WTC11 (cell line): ENCODE results near the gene PDE6G. TPM values are rescaled to one million over a fixed set of nuclear protein-coding genes. Genes with fewer than 3 reads are reported as not detected.

ENCODE experiments used
- ATAC-seq: fragments of 200-7000 bp; cut with Tn5 transposase; 2 replicates; pipeline ENCODE4 v1.10.0; 2021; ENCODE audit warnings: mild to moderate bottlenecking, moderate library complexity
- CTCF ChIA-PET: fragments of 300-600 bp; sonication (Branson Sonifier 250); formaldehyde crosslinking; loops from one replicate; lab custom pipeline; 2021; ENCODE audit warnings: antibody characterized with exemption; lab: Charles Lee
- POLR2A ChIA-PET: fragments of 350-600 bp; sonication (Branson Sonifier 250); formaldehyde crosslinking; loops from one replicate; lab custom pipeline; 2021; ENCODE audit warnings: antibody characterized with exemption; lab: Charles Lee
- DNase-seq: peaks from one replicate; pipeline ENCODE4 v3.0.0; 2021; ENCODE audit warnings: low spot score
- H3K27ac Mint-ChIP-seq: 2 replicates; pipeline ENCODE4 v1.8.0; 2021; ENCODE audit warnings: mixed read lengths
- H3K27me3 Mint-ChIP-seq: 2 replicates; pipeline ENCODE4 v1.8.0; 2021; ENCODE audit warnings: low read depth, mild to moderate bottlenecking, moderate library complexity, mixed read lengths
- H3K36me3 Mint-ChIP-seq: 2 replicates; pipeline ENCODE4 v1.8.0; 2021; ENCODE audit warnings: mixed read lengths
- H3K4me1 Mint-ChIP-seq: 2 replicates; pipeline ENCODE4 v1.8.0; 2022; ENCODE audit warnings: mixed read lengths
- H3K4me3 Mint-ChIP-seq: 2 replicates; pipeline ENCODE4 v1.8.0; 2021; ENCODE audit warnings: mild to moderate bottlenecking, moderate library complexity, mixed read lengths
- H3K9me3 Mint-ChIP-seq: 2 replicates; pipeline ENCODE4 v1.8.0; 2021; ENCODE audit warnings: mixed read lengths
- E2F5 ChIP-seq: sonication (generic); formaldehyde crosslinking; IDR thresholded peaks from 2 replicates; pipeline ENCODE4 v1.8.1; 2022; ENCODE audit warnings: mild to moderate bottlenecking, moderate library complexity, missing genetic modification reagents
- ELF4 ChIP-seq: sonication (generic); formaldehyde crosslinking; IDR thresholded peaks from 2 replicates; pipeline ENCODE4 v1.8.1; 2022; ENCODE audit warnings: low read depth, mild to moderate bottlenecking, moderate library complexity, missing genetic modification reagents
- ESRRA ChIP-seq: sonication (generic); formaldehyde crosslinking; IDR thresholded peaks from 2 replicates; pipeline ENCODE4 v1.8.1; 2022; ENCODE audit warnings: mild to moderate bottlenecking, missing genetic modification reagents, borderline replicate concordance
- GRHL2 ChIP-seq: fragments of 250-450 bp; sonication (Bioruptor Pico); IDR thresholded peaks from 2 replicates; pipeline ENCODE4 v1.8.0; 2022; ENCODE audit warnings: mild to moderate bottlenecking, moderate library complexity; ENCODE audit not compliant: insufficient replicate concordance, severe bottlenecking
- GTF2I ChIP-seq: fragments of 250-450 bp; sonication (Bioruptor Pico); conservative IDR thresholded peaks from 2 replicates; pipeline ENCODE4 v1.4.0; 2021; ENCODE audit warnings: mild to moderate bottlenecking
- JUN ChIP-seq: sonication (generic); formaldehyde crosslinking; IDR thresholded peaks from 2 replicates; pipeline ENCODE4 v1.8.0; 2023; ENCODE audit warnings: mild to moderate bottlenecking, missing genetic modification reagents
- MXD4 ChIP-seq: fragments of 250-450 bp; sonication (Bioruptor Pico); IDR thresholded peaks from 2 replicates; pipeline ENCODE4 v1.8.0; 2021; ENCODE audit warnings: mild to moderate bottlenecking, moderate library complexity, borderline replicate concordance
- OVOL2 ChIP-seq: fragments of 250-450 bp; sonication (Bioruptor Pico); IDR thresholded peaks from 2 replicates; pipeline ENCODE4 v1.9.0; 2021; ENCODE audit warnings: mild to moderate bottlenecking, borderline replicate concordance
- RORB ChIP-seq: fragments of 250-450 bp; sonication (Bioruptor Pico); IDR thresholded peaks from 2 replicates; pipeline ENCODE4 v1.9.0; 2021; ENCODE audit warnings: mild to moderate bottlenecking
- STAT6 ChIP-seq: sonication (generic); formaldehyde crosslinking; conservative IDR thresholded peaks from 2 replicates; pipeline ENCODE4 v1.8.1; 2023; ENCODE audit warnings: mild to moderate bottlenecking, low read depth, missing genetic modification reagents, moderate library complexity
- TEAD4 ChIP-seq: sonication (generic); formaldehyde crosslinking; IDR thresholded peaks from 2 replicates; pipeline ENCODE4 v1.8.0; 2022; ENCODE audit warnings: mild to moderate bottlenecking, missing genetic modification reagents
- USF2 ChIP-seq: sonication (generic); formaldehyde crosslinking; IDR thresholded peaks from 2 replicates; pipeline ENCODE4 v1.8.1; 2023; ENCODE audit warnings: mild to moderate bottlenecking, missing genetic modification reagents, moderate library complexity
- ZNF121 ChIP-seq: sonication (generic); formaldehyde crosslinking; IDR thresholded peaks from 2 replicates; pipeline ENCODE4 v1.8.0; 2023; ENCODE audit warnings: missing genetic modification reagents
- ZNF138 ChIP-seq: sonication (generic); formaldehyde crosslinking; conservative IDR thresholded peaks from 2 replicates; pipeline ENCODE4 v1.8.1; 2022; ENCODE audit warnings: mild to moderate bottlenecking, moderate library complexity, missing genetic modification reagents
- ZNF232 ChIP-seq: sonication (generic); formaldehyde crosslinking; IDR thresholded peaks from 2 replicates; pipeline ENCODE4 v1.8.0; 2022; ENCODE audit warnings: mild to moderate bottlenecking, missing genetic modification reagents
- ZNF281 ChIP-seq: sonication (generic); formaldehyde crosslinking; IDR thresholded peaks from 2 replicates; pipeline ENCODE4 v1.8.0; 2023; ENCODE audit warnings: mild to moderate bottlenecking, missing genetic modification reagents
- ZNF416 ChIP-seq: fragments of 250-450 bp; sonication (Bioruptor Pico); IDR thresholded peaks from 2 replicates; pipeline ENCODE4 v1.9.0; 2021; ENCODE audit warnings: mild to moderate bottlenecking, inconsistent platforms
- ZNF423 ChIP-seq: fragments of 250-450 bp; sonication (Bioruptor Pico); IDR thresholded peaks from 2 replicates; pipeline ENCODE4 v2.1.2; 2022; ENCODE audit warnings: mild to moderate bottlenecking, moderate library complexity
- total RNA-seq: library from RNA; stranded (reverse); gene quantifications from 3 replicates; pipeline ENCODE4 v1.2.3, GENCODE V29; 2021
- TF ChIP-seq, protein P1 (sequence below): fragments of 250-450 bp; sonication (Bioruptor Pico); IDR thresholded peaks from 2 replicates; pipeline ENCODE4 v1.9.0; 2021; ENCODE audit warnings: mild to moderate bottlenecking, borderline replicate concordance
- TF ChIP-seq, protein P2 (sequence below): sonication (generic); formaldehyde crosslinking; IDR thresholded peaks from 2 replicates; pipeline ENCODE4 v1.8.1; 2022; ENCODE audit warnings: mild to moderate bottlenecking, missing genetic modification reagents, moderate library complexity, borderline replicate concordance

Gene PDE6G
- total RNA-seq, 1 experiment from 2014 or later: 4.4 TPM

DNA sequence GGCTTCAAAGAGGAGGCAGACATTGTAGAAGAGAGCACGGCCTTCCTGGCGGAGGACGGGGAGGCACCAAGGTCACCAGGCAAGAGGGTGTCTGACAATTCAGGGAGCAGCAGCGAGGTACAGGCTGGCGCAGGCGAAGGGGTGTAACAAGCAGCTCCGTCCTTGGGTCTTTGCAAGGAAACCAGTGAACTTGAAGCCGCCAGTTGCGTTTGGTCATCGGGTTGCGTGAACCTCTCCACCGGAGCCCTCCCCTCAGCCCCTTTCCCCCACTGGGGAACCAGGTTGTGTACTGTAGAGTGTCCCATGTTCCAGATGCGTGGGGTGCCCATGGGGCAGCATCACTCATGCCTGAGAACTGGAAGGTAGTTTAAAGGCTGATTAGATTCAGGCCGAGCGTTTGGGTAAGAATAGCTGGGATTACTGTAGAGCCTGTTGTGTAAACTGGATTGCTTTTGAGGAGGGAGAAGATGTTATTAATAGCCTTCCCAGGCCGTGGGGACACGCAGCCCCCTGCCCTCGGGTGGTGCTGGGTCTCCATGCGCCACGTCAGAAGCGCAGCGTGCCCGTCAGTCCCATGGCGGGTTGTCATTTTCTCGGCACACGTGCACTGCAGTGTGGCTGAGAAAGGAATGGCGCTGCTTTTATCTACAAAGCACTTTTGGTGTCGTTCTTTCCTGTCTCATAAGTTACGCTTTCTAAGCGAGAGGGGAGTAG, 49.3 kb upstream of the PDE6G start:
- TF ChIP-seq ZNF416: no peak
- no peak for TF ChIP-seq ZNF138 (CRISPR knock-in tag)
- TF ChIP-seq USF2 (CRISPR knock-in tag): no peak
- TF ChIP-seq ZNF121: no peak
- no peak for TF ChIP-seq ZNF423 (CRISPR knock-in tag)
- no peak for TF ChIP-seq MXD4 (CRISPR knock-in tag)
- no peak for TF ChIP-seq STAT6
- no peak for TF ChIP-seq JUN
- no peak for TF ChIP-seq ELF4 (CRISPR knock-in tag)
- TF ChIP-seq, protein P1, sequence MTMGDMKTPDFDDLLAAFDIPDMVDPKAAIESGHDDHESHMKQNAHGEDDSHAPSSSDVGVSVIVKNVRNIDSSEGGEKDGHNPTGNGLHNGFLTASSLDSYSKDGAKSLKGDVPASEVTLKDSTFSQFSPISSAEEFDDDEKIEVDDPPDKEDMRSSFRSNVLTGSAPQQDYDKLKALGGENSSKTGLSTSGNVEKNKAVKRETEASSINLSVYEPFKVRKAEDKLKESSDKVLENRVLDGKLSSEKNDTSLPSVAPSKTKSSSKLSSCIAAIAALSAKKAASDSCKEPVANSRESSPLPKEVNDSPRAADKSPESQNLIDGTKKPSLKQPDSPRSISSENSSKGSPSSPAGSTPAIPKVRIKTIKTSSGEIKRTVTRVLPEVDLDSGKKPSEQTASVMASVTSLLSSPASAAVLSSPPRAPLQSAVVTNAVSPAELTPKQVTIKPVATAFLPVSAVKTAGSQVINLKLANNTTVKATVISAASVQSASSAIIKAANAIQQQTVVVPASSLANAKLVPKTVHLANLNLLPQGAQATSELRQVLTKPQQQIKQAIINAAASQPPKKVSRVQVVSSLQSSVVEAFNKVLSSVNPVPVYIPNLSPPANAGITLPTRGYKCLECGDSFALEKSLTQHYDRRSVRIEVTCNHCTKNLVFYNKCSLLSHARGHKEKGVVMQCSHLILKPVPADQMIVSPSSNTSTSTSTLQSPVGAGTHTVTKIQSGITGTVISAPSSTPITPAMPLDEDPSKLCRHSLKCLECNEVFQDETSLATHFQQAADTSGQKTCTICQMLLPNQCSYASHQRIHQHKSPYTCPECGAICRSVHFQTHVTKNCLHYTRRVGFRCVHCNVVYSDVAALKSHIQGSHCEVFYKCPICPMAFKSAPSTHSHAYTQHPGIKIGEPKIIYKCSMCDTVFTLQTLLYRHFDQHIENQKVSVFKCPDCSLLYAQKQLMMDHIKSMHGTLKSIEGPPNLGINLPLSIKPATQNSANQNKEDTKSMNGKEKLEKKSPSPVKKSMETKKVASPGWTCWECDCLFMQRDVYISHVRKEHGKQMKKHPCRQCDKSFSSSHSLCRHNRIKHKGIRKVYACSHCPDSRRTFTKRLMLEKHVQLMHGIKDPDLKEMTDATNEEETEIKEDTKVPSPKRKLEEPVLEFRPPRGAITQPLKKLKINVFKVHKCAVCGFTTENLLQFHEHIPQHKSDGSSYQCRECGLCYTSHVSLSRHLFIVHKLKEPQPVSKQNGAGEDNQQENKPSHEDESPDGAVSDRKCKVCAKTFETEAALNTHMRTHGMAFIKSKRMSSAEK (CRISPR knock-in tag): no peak
- TF ChIP-seq TEAD4 (CRISPR knock-in tag): no peak
- TF ChIP-seq GRHL2: no peak
- TF ChIP-seq ZNF232: no peak
- TF ChIP-seq RORB (CRISPR knock-in tag): no peak
- no peak for TF ChIP-seq OVOL2 (CRISPR knock-in tag)
- no peak for TF ChIP-seq GTF2I (CRISPR knock-in tag)
- no peak for TF ChIP-seq E2F5
- TF ChIP-seq, protein P2, sequence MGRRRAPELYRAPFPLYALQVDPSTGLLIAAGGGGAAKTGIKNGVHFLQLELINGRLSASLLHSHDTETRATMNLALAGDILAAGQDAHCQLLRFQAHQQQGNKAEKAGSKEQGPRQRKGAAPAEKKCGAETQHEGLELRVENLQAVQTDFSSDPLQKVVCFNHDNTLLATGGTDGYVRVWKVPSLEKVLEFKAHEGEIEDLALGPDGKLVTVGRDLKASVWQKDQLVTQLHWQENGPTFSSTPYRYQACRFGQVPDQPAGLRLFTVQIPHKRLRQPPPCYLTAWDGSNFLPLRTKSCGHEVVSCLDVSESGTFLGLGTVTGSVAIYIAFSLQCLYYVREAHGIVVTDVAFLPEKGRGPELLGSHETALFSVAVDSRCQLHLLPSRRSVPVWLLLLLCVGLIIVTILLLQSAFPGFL (CRISPR knock-in tag): no peak
- TF ChIP-seq ESRRA (CRISPR knock-in tag): no peak
- TF ChIP-seq ZNF281: no peak
- ATAC-seq: no peak
- peak overlapping the region; percentile 91 for H3K27ac Mint-ChIP-seq
- H3K27me3 Mint-ChIP-seq: no peaks in the 10 kb centered on the region
- CTCF ChIA-PET: interaction anchor here (1.5 kb wide), 1 partner anchor 30 kb away, joined by 4 read pairs; no protein-coding TSS in a partner anchor
- H3K36me3 Mint-ChIP-seq: peaks cover 35% of the 10 kb centered on the region
- H3K9me3 Mint-ChIP-seq: no peaks in the 10 kb centered on the region
- peak overlapping the region; percentile 45; the same call in 1 of the 2 replicates for H3K4me3 Mint-ChIP-seq
- POLR2A ChIA-PET: no interaction called here
- DNase-seq: no peak
- peaks cover 28% of the 10 kb centered on the region for H3K4me1 Mint-ChIP-seq
